Fibroblast of peridontal ligament (primary cell): Measurements from ENCODE around the gene ZMYND10.
A peak's percentile ranks its signal among the peaks of the same experiment; 100 is the strongest.

ENCODE experiments used
- DNase-seq: peaks from one replicate; pipeline ENCODE4 v3.0.0-alpha.2; 2010; ENCODE audit errors: extremely low read depth

The ZMYND10 gene

GRCh38 chr3:50303013-50303815, 42.3 kb downstream of the ZMYND10 start, which contains the start of gene HYAL1:
Gene HYAL1 (minus strand): TSS chr3:50303574. CDS start chr3:50302956, 618 bp downstream.
- DNase-seq, result no peak

GRCh38 chr3:50302095-50303012, 43.2 kb downstream of the ZMYND10 start:
- DNase-seq, result no peak

- DNase-seq, result no peak
Measured at GRCh38 chr3:50300681-50301254, 44.8 kb downstream of the ZMYND10 start.

DNA sequence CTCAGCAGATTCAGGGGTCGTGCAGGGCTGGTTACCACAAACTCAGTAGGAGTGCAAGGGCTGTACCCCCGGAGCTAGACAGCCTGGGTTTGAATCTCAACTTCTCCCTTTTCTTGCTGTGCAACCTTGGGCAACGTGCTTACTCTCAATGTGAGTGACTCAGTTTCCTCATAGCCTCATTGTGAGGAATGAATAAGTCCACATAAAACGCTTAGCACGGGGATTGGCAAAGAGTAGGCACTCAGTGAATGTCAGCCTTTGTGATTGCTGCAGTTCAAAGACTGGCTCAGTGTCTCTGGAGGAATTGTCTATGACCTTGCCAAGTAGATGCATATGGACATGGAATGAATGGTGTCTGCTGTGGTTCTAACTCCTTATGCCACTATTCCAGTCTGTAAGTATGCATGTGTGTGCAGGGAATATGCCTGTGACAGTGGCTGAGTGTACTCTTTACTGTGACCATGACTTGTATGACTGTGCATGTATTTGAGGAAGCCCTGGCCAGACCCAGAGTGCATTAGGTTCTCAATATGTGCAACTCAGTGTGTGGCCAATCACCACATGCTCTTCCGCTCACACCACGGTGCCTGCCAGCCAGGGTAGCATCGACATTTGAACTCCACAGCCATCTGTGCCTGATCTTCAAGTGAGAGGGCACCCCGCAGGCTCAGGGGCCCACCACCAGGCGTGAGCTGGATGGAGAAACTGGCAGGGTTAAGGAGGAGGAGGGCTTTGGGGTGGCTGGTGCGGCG, 45.4 kb downstream of the ZMYND10 start:
- DNase-seq, result peak; percentile 57

GRCh38 chr3:50299638-50299928, 45.9 kb downstream of the ZMYND10 start:
- no peak for DNase-seq

- DNase-seq, result peak; percentile 99
Measured at GRCh38 chr3:50298836-50299637, 46.5 kb downstream of the ZMYND10 start, which contains the start of the genes HYAL3 and NAA80. Gene HYAL3 (minus strand): TSS chr3:50299405. CDS start chr3:50295602, 3,803 bp downstream. Gene NAA80 (minus strand): TSS chr3:50299405. CDS start chr3:50297463, 1,942 bp downstream.

GRCh38 chr3:50297896-50298725, 47.4 kb downstream of the ZMYND10 start:
- DNase-seq, result no peak

DNA sequence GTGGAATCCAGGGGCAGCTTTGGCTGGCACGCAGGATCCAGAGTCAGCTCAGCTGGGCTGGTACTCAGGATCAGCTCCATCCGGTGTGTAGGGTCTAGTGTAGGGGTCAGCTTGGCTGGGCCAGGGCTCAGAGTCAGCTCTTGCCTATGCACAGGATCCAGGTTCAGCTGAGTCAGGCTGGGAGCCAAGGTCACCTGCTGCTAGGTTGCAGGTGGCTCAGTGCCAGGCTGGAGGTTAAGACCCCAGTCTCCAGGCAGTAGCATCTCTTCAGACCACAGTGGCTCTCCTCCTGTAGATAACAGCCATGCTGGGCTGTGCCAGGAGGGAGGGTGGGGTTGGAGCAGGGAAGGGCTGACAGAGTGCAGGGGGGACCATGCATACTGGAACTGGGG, 48.2 kb downstream of the ZMYND10 start:
- DNase-seq, result no peak

DNA sequence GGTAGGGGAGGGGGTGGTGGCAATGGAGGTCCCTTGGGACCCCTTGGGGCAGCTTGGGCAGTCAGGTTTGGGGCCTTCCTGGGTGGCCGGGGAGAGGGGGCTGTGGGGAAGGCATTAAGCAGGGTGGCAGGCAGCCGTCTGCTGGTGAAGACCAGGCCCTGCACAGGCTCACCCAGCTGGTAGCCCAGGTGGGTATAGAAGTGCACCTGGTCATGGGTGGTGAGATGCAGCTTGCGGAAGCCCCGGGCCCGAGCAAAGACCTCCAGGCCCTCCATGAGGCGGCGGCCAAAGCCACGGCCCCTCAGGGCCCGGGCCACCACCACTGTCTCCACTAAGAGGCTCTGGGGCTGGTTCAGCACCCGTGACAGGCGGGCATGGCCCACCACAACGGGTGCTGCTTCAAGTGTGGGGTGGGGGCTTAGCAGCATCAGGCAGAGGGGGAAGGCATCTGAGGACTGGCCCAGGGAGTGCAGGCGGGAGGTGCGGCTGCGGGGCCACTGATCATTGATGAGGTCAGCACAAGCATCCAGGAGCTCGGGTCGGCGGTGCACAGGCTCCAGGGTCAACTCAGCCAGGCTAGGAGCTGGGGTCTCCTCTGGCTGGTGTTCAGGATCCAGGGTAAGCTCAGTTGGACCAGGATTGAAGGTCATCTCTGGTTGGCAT, 48.7 kb downstream of the ZMYND10 start:
- DNase-seq, result no peak

GRCh38 chr3:50295553-50296431, 49.7 kb downstream of the ZMYND10 start:
- DNase-seq, result no peak

- DNase-seq, result no peak
Measured at GRCh38 chr3:50294492-50295403, 50.8 kb downstream of the ZMYND10 start.

DNA sequence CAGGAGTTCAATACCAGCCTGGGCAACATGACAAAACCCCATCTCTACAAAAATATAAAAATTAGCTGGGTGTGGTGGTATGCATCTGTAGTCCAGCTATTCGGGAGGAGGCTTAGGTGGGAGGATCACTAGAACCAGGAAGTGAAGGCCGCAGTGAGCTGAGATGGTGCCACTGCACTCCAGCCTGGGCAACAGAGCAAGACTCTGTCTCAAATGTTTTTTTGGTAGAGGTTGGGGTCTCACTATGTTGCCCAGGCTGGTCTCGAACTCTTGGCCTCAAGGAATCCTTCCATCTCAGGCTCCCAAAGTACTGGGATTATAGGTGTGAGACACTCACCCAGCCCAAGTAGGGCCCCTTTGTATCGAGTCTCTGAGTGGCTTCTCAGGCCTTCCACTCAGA, 51.4 kb downstream of the ZMYND10 start:
- no peak for DNase-seq

DNA sequence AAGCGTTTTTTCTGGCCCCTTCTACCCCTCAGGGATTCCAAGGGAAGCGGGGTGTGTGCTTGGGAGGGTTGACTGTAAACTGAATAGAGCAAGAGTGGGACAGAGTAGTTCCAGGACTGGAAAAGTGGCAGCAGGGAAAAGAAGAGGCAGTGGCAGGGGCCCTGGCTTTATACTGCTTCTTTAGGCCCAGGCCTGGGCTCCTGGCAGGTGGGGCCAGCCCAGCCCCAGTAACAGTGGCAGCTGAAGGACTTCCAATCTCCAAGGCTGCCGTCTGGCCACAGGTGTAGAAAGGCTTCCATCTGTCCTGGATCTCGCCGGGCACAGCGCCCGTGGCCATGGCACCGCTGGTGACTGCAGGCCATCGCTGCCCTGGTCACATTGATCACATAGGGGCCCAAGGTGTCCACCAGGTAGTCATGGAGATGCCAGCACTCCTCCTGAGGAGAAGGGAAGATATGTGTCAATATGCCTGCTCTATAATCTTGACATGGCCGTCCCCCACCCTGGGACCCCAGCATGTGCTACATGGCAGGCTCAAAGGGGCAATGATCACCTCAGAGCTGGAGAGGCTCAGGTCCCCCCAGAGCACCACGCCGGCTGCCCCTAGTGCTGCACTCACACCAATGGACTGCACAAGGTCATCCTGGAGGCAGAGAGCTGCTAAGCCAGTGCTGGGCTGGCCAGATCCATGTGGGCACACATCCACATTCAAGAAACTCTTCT, 52.3 kb downstream of the ZMYND10 start:
- no peak for DNase-seq

DNA sequence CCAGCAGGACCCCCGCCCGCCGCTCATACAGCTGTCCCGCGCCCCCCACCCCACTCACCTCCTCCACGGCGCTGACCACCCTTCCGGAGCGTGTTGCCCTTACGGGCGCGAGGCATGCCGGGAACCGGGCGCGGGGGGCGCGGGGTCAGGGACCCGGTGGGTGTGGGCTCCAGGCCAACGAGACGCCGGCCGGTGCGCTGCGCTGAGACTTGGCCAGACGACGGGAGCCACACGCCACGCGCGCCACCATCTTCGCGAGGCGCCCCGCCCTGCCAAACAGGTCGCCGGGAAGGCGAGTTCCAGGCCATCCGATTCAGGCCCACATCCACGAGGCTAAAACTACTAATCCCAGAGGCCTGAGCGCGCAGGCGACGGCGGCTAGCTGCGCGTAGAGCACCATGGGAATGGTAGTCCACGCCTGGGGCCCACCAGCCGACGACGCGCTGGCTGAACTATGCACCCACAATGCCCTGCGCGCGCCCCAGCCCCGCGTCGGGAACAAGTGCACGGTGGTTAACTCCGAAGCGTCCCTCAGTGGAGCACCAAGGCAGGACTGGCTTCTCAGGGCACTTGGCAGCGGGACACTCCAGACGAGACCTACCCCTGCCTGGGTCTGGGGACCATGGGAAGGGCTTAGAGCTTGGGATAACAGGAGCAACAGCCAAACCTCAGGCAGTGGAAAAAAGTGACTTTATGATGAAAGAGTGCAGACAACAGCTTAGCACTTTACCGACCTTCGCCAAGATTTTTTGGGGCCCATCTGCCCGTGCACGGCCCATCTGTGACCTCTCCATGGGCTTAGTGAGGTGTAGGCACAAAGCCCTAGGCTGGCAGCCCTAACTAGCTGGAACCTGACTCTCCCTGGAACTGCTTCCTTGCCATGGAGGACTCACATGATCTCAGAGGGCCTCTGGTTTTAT, 53.1 kb downstream of the ZMYND10 start, which contains the start of gene IFRD2:
TSS of gene IFRD2 (minus strand) at position 271 of the 920 bp plus-strand sequence. CDS start at position 116, 155 bp downstream.
- peak; percentile 95 for DNase-seq
